Measurements from ENCODE around the gene MEGF11. TPM values are rescaled to one million over a fixed set of nuclear protein-coding genes. Genes with fewer than 3 reads are reported as not detected.

The MEGF11 gene
- total RNA-seq, 1 experiment from 2014 or later, result 0.03 TPM

DNA sequence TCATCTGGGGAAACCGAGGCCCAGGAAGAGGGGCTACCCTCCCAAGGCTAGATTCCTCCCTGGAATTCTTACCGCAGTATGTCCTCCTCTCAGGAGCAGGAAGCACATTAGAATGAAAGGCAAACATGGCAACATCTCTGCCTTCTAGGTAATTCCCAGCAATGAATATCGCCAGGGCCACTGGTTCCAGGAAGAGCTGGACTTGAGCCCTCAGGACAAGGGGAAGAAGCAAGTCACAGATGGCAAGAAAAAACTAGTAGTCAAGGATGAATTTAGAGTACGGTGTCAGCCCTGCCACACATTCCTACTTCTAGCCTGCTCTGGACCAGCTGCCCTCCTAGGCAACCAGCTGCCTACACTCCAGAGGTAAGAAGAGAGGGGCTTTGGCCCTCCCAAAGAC, 42.9 kb downstream of the MEGF11 start:
- no peak overlapping the region for H3K27ac ChIP-seq
- peaks cover 37% of the 10 kb centered on the region for H3K27me3 ChIP-seq (replicated peaks)
- no peaks in the 10 kb centered on the region for H3K36me3 ChIP-seq
- no peaks in the 10 kb centered on the region for H3K9me3 ChIP-seq (replicated peaks)
- H3K4me1 ChIP-seq (replicated peaks), result no peaks in the 10 kb centered on the region
- no peak for DNase-seq (ENCODE audit: low read depth in 1 of 2, low spot score in 2 of 2)
- H3K4me3 ChIP-seq, result no peak overlapping the region

DNA sequence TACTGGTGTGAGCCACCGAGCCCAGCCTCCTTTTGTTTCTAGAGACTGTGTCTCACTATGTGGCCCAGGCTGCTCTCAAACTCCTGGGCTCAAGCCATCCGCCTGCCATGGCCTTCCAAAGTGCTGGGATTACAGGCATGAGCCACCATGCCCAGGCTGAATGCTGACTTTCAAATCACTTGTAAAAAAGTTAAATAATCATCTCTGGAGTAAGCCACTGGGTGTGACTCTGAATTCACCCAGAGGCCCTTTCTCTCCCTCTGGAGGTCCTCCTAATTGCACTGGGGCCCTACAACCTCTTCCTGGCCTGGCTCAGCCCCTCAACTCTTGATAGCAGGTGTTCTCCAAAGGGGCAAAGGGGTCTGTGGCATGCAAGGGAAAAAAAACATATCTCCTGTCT, 54.8 kb downstream of the MEGF11 start:
- Histone ChIP-seq H3K36me3 (no peaks in the 10 kb centered on the region), H3K9me3 (replicated peaks) (no peaks in the 10 kb centered on the region), H3K4me1 (replicated peaks) (no peaks in the 10 kb centered on the region), H3K27me3 (replicated peaks) (peaks cover 20% of the 10 kb centered on the region), H3K27ac (no peak overlapping the region), H3K4me3 (no peak overlapping the region)
- DNase-seq (ENCODE audit: low read depth in 1 of 2, low spot score in 2 of 2), result no peak

DNA sequence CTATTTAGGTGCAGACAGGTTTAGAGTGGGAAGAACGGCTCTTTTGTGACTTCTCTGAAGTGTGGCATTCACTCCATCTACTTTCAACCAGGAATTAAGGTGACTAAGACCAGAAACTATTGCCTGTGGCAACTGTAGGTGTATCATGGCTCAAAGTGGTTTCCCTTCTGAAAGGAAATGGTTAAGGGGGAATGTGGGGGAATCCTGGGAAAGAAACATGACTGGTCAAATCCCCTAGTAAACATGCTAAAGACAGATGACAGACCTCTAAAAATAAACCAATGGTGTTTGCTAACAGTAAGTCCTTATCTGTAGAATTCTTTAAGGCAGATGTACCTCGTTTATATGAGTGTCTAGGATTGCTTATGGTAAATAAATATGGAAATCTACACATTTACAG, 56.9 kb downstream of the MEGF11 start:
- no peaks in the 10 kb centered on the region for H3K4me1 ChIP-seq (replicated peaks)
- DNase-seq (ENCODE audit: low read depth in 1 of 2, low spot score in 2 of 2), result no peak
- no peak overlapping the region for H3K4me3 ChIP-seq
- H3K9me3 ChIP-seq (replicated peaks), result no peaks in the 10 kb centered on the region
- no peak overlapping the region for H3K27ac ChIP-seq
- H3K36me3 ChIP-seq, result no peaks in the 10 kb centered on the region
- H3K27me3 ChIP-seq (replicated peaks), result peaks cover 17% of the 10 kb centered on the region

DNA sequence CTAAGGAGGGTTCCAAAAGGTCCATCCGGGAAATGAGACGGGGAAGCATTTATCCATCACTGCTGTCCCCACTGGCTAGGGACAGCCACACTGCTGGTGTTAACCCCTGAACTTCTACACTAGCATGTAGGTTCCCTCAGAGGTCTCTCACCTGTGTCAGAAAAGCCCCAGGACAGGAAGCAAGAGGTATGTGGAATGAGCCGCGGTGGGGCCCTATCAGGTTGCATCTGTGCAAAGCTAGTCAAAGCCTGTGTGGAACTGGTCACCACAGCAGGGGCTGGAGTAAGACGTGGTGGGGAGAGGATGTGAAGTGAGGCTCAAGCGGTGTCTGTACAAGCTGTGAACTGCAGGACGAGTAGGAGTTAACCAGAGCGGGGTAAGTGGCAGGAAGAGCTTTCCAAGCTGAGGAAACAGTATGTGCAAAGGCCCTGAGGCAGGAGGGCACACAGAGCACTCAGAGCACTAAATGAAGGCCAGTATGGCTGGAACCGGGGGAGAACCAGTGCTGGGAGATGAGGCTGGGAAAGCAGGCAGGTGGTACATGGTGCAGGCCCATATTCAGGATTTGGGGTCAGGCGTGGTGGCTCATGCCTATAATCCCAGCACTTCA, 57.8 kb downstream of the MEGF11 start:
- no peak overlapping the region for H3K4me3 ChIP-seq
- no peaks in the 10 kb centered on the region for H3K36me3 ChIP-seq
- no peak overlapping the region for H3K27ac ChIP-seq
- H3K27me3 ChIP-seq (replicated peaks), result peaks cover 17% of the 10 kb centered on the region
- DNase-seq (ENCODE audit: low read depth in 1 of 2, low spot score in 2 of 2), result no peak
- no peaks in the 10 kb centered on the region for H3K9me3 ChIP-seq (replicated peaks)
- H3K4me1 ChIP-seq (replicated peaks), result no peaks in the 10 kb centered on the region

DNA sequence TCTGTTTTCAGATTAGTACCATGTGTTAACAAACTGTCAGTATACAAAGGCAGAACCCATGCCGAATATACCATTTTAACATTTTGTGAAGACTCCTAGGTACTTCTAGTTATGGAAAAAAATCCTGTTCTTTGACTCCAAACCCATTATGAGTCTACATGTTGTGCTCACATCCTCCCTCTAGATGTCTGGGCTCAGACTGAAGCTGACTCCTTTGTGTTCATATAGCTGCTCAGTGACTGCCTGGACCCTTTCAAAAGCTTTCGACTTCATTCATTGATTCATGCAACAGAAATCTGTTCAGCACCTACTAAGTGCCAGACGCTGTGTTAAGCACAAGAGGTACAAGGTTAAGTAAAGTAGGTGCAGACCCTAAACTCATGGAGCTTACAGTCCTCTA, 60.5 kb downstream of the MEGF11 start:
- Histone ChIP-seq H3K36me3 (no peaks in the 10 kb centered on the region), H3K4me1 (replicated peaks) (no peaks in the 10 kb centered on the region), H3K27ac (no peak overlapping the region), H3K4me3 (no peak overlapping the region), H3K27me3 (replicated peaks) (peaks cover 9% of the 10 kb centered on the region; the same call in 1 of the 2 replicates), H3K9me3 (replicated peaks) (no peaks in the 10 kb centered on the region)
- no peak for DNase-seq (ENCODE audit: low read depth in 1 of 2, low spot score in 2 of 2)

DNA sequence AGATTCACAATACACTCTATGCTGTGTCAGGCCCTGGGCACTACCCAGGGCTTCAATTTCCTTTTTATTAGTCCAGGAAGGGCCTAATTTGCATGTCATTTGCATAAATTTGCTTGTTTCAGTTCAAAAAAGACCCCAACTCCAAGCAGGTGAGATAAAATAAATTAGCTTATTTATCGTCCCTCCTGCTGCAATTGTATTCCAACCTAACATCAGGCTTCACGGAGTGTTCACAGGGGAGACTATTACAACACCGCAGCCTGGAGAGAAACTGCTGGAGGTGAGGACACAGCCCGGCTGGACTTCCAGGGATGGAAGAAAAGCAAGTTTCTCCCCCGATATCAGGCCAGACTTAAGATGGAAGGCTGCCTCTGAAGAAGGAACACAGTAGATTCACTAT, 62.8 kb downstream of the MEGF11 start:
- no peaks in the 10 kb centered on the region for H3K4me1 ChIP-seq (replicated peaks)
- H3K9me3 ChIP-seq (replicated peaks), result no peaks in the 10 kb centered on the region
- no peak for DNase-seq (ENCODE audit: low read depth in 1 of 2, low spot score in 2 of 2)
- H3K27me3 ChIP-seq (replicated peaks), result peaks cover 8% of the 10 kb centered on the region
- no peak overlapping the region for H3K4me3 ChIP-seq
- no peak overlapping the region for H3K27ac ChIP-seq
- H3K36me3 ChIP-seq, result no peaks in the 10 kb centered on the region

DNA sequence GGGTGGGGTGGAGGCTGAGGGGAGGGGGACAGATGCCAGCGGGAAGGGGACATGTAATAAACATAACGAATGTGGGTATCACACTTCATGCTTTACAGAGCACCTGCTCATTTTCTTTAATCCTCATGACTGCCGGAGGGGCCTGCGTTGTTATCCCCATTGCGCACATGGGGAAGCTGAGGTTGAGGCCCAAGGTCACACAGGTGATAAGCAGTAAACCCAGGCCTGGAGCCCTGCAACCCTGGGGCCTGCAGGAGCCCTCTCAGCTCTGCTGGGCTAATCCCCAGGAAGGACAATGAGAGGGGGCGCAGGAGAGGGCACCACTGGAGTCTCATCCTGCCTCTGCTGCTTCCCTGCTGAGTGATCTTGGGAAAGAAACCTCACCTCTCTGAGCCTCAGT, 64.3 kb downstream of the MEGF11 start:
- Histone ChIP-seq H3K27me3 (replicated peaks) (peaks cover 20% of the 10 kb centered on the region), H3K4me1 (replicated peaks) (no peaks in the 10 kb centered on the region), H3K9me3 (replicated peaks) (no peaks in the 10 kb centered on the region), H3K27ac (no peak overlapping the region), H3K36me3 (no peaks in the 10 kb centered on the region), H3K4me3 (no peak overlapping the region)
- no peak for DNase-seq (ENCODE audit: low read depth in 1 of 2, low spot score in 2 of 2)

DNA sequence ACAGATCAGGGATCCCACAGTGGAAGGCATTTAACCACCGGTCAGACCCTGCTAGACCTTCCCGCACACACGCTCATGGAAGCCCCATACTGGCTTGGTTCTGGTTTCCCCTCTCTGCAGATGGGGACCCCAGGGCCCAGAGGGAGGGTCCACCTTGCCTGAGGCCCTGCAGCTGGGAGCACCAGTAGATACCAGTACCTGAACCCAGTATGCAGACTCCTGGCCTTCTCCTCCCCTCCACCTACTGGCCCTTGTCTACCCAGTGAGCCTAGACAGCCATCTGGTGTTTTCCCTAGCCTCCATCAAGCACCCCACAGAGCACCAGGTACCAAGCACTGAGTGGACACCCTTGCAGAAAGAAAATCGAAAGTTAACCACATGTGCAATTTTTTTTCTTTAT, 65.1 kb downstream of the MEGF11 start:
- no peak for DNase-seq (ENCODE audit: low read depth in 1 of 2, low spot score in 2 of 2)
- H3K27ac ChIP-seq, result no peak overlapping the region
- no peaks in the 10 kb centered on the region for H3K4me1 ChIP-seq (replicated peaks)

DNA sequence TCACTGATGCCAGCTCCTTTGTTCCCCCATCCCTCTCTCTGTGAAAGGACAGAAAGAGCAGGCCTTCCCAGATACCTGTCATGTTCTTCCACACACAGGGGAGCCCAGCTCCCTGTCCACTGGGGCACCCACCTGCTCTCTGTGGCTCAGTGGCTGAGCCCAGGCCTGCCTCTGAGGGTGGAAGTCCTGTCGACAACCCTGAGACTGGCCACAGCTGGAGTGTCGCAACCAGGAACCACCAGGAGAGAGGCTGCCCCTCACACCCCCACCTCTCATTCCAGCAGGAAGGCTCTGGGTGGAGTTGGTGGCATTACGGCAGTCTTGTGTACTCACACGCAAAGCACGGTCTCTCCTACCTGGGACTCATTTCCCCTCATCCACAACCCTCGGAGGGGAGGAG, 66.3 kb downstream of the MEGF11 start:
- no peak overlapping the region for H3K27ac ChIP-seq
- no peak for DNase-seq (ENCODE audit: low read depth in 1 of 2, low spot score in 2 of 2)
- no peaks in the 10 kb centered on the region for H3K36me3 ChIP-seq
- no peaks in the 10 kb centered on the region for H3K4me1 ChIP-seq (replicated peaks)
- H3K27me3 ChIP-seq (replicated peaks), result peaks cover 32% of the 10 kb centered on the region
- H3K9me3 ChIP-seq (replicated peaks), result no peaks in the 10 kb centered on the region
- H3K4me3 ChIP-seq, result no peak overlapping the region

More for the DNA sequence above, 65.1 kb downstream of the MEGF11 start:
- H3K27me3 ChIP-seq (replicated peaks), result peaks cover 28% of the 10 kb centered on the region
- no peaks in the 10 kb centered on the region for H3K36me3 ChIP-seq
- H3K4me3 ChIP-seq, result no peak overlapping the region
- H3K9me3 ChIP-seq (replicated peaks), result no peaks in the 10 kb centered on the region

DNA sequence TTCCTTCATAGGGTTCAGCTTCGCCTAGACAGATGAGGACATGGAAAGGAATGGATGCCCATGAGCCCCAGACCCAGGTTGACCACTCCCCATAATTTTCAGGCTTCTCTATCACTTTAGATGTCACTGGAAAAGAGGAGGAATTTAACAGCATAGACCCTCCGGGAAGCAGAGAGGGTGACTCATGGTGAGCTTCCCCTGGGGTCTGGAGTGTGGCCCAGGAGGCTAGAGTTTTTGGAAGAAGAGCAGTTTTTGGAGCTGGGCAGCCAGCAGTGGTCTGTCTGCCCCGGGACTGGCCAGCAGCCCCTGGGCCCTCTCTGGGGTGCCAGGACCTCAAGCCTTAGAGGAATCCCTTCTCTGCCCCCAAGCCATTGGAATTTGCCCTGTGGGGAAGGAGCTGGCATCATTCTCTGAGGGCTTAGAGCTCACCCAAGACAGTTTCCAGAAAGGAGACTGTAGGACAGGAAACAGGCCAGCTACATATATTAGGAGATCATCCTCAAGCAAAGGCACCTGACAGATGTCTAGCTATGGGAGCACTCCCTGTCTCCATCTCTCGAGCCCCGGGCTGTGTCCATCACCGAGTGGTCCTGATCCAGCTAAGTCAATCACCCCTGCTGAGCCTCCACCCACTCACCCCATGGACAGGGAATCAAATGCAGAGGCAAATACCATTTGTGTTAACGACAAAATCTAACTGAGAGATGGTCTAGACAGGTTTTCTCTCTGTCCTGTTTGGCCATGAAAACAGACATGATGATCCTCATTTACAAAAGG, 67.3 kb downstream of the MEGF11 start:
- no peaks in the 10 kb centered on the region for H3K4me1 ChIP-seq (replicated peaks)
- no peaks in the 10 kb centered on the region for H3K9me3 ChIP-seq (replicated peaks)
- no peak overlapping the region for H3K4me3 ChIP-seq
- no peaks in the 10 kb centered on the region for H3K36me3 ChIP-seq
- no peak for DNase-seq (ENCODE audit: low read depth in 1 of 2, low spot score in 2 of 2)
- H3K27me3 ChIP-seq (replicated peaks), result peaks cover 41% of the 10 kb centered on the region
- H3K27ac ChIP-seq, result no peak overlapping the region

DNA sequence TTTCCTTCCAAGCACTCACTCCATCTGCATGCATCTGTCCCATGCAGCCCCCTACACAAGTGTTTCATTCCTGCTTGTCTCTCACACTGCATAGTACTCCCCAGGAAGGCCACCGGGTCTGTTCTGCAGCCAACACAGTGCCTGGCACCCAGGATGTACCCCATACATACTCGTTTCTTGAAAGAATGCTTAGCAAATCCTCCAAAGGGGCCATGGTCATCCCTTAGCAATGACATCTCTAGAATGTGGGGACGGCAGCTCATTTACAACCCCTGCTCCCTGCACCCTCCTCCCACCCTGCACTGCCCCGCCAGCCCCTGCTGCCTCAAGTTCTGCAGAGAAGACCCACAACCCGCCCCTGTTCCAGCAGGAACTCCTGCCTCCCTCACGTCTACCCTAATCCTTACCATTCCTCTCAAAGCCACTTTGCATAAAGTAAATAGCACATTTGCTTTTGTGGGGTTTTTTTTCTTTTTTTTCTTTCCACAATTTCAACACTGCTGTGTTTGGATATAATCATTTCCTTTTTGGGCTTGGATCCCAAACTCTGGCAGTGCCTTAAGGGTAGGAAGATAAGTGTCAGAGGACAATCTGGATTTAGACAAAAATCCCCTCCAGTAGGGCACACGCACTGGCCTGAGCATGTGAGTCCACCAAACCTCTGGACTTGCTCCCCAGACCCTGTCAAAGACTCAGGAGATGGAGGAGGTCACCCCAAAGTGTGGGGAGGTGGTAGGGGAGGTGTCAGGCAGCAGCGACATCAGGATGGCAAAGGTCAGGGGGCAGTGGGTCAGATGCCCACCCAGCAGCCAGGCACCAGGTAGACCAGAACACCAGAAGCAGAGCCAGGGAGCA, 68.4 kb downstream of the MEGF11 start:
- no peak for DNase-seq (ENCODE audit: low read depth in 1 of 2, low spot score in 2 of 2)

DNA sequence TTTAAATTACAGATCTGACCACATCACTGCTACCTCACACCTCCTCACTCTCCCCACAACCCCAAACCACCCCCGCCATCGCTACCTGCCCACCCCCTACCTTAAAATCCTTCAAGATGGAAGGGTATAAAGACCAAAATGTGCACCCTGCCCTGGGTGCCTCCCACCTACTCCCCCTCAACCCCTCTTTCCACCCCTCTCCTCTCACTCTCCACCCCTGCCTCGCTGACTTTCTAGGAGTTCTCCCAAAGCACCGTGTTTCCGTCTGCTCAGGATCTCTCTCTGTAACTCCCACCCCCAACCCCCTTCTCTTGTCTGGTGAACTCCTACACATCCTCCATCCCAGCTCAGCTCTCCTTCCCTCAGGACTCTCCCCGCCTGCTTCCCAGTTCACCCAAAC, 69.1 kb downstream of the MEGF11 start:
- Histone ChIP-seq H3K27ac (no peak overlapping the region), H3K36me3 (no peaks in the 10 kb centered on the region), H3K4me3 (no peak overlapping the region), H3K27me3 (replicated peaks) (peaks cover 51% of the 10 kb centered on the region), H3K4me1 (replicated peaks) (no peaks in the 10 kb centered on the region), H3K9me3 (replicated peaks) (no peaks in the 10 kb centered on the region)
- no peak for DNase-seq (ENCODE audit: low read depth in 1 of 2, low spot score in 2 of 2)

More for the DNA sequence above, 68.4 kb downstream of the MEGF11 start:
- Histone ChIP-seq H3K27me3 (replicated peaks) (peaks cover 51% of the 10 kb centered on the region), H3K27ac (no peak overlapping the region), H3K36me3 (no peaks in the 10 kb centered on the region), H3K9me3 (replicated peaks) (no peaks in the 10 kb centered on the region), H3K4me1 (replicated peaks) (no peaks in the 10 kb centered on the region), H3K4me3 (no peak overlapping the region)

DNA sequence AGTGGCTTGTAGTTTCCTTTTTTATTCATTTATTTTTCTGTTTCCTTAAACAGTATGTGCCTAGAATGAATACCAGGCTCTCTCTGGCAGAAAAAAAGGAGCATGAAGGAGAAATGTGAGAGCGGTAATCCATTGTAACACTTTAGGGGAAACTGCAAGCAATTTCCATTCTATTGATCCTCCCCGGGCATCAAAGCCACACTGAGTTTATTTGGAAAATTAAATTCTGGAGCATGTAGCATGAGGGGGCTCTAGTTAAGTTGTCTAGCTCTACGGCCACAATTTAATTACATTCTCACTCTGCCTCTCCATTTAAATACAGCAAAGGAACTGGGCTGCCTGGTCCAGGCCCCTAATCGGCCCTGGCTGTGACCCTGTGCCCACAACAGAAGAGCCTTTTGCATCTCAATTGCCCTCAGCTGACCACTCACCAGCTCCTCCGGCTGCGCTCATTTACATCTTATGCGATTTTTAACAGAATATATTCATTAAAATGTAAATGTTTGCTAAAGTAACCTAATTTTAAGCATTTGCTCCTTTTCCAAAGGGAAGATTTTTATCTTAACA, 72.9 kb downstream of the MEGF11 start:
- Histone ChIP-seq H3K36me3 (no peaks in the 10 kb centered on the region), H3K4me1 (replicated peaks) (no peaks in the 10 kb centered on the region), H3K4me3 (no peak overlapping the region), H3K27ac (no peak overlapping the region), H3K9me3 (replicated peaks) (no peaks in the 10 kb centered on the region), H3K27me3 (replicated peaks) (peaks cover 70% of the 10 kb centered on the region)
- DNase-seq (ENCODE audit: low read depth in 1 of 2, low spot score in 2 of 2), result no peak

DNA sequence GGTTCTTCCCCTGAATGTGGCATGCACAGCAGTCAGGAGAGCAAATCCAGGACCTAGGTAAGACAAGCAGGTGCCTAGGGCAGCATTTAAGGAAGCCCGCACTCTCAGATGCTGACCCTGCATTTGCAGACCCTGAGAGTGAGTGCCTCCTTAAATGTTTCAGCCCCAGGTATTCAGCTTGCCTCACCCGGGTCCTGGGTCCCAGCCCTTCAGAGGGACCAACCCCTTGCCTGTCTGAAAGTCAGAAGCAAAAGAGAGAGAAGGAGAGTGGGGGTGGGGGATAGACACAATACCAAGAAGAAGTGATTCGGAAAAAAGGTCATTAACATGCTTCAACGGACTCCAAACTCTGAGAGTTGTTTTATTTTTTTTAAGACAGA, 75.0 kb downstream of the MEGF11 start:
- H3K4me3 ChIP-seq, result no peak overlapping the region
- H3K27me3 ChIP-seq (replicated peaks), result peaks cover 71% of the 10 kb centered on the region
- no peaks in the 10 kb centered on the region for H3K4me1 ChIP-seq (replicated peaks)
- no peaks in the 10 kb centered on the region for H3K9me3 ChIP-seq (replicated peaks)
- H3K27ac ChIP-seq, result no peak overlapping the region
- no peaks in the 10 kb centered on the region for H3K36me3 ChIP-seq
- no peak for DNase-seq (ENCODE audit: low read depth in 1 of 2, low spot score in 2 of 2)

All from SJSA1 (cell line).